Measurements from ENCODE around the gene CEP128.

CEP128 gene

DNA sequence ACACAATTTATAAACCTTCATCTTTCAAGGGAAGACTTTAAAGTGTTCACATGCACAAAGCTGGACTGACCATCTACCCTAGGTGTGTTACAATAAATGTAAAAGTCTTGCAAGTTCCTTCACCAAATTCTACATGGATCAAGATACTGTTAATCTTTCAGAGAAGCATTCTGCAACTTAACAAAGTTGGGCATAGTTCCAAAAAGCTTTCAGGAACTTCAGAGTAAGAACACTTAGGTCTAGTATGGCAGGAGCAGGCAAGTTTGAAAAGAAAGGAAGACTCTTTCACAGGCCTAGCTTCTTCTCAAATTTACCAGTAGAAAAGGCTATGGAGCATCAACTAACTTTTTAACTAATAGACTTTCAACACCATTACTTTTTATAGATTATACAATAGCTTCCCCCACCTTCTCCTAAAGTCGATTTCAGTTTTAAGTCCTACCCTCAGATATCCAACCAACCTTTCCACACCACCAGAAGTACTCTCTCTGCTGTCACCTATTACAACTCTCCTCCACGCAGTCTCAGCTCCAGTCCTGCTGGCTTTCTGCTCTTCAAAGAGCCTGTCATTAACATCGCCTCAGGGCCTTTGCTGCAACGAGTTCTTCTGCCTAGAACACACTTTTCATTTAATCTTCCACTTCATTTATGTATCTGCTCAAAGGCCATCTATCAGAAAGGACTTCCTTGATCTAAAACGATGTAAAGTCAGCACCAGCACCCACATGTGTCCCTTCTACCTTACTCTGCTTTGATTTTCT lies 333.9 kb downstream of the CEP128 start:
- DNase-seq (ENCODE audit: low read depth): no peak

GRCh38 chr14:80606347-80606772 lies 335.2 kb downstream of the CEP128 start:
- no peak for DNase-seq (ENCODE audit: low read depth)

DNA sequence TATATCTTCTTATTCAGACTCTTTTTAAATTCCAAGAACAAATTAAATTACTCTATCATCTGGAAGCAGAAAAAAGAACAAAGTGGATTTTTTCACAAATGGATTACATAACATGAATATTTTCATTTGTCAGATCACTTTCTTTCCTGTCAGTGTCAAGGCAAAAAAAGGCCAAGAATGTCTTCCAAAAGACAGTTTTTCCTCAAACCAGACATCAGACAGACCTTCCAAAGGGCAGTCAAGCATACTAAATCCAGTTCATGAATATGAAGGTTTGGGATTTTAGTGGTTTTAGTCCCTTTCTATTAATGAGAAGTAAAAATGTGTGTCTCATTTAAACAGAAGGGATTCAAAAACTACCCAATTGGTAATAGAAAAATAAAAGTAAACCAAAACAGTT lies 336.0 kb downstream of the CEP128 start:
- DNase-seq (ENCODE audit: low read depth): no peak

DNA sequence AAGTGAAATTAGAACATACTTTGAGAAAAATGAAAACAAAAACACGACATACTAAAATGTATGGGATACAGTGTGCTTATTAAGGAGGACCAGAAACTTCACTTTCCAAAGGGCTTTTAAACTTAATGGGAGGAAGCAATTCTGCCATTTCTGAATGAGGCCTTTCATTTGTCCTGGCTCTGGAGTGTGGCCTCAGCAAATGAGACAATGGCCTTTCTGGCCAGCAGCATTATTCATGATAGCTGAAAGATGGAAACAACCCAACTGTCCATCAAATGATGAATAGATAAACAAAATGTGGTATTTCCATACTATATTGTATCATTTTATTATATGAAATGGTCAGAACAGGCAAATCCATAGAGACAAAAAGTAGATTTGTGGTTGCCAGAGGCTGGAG lies 338.6 kb downstream of the CEP128 start:
- DNase-seq (ENCODE audit: low read depth): no peak

DNA sequence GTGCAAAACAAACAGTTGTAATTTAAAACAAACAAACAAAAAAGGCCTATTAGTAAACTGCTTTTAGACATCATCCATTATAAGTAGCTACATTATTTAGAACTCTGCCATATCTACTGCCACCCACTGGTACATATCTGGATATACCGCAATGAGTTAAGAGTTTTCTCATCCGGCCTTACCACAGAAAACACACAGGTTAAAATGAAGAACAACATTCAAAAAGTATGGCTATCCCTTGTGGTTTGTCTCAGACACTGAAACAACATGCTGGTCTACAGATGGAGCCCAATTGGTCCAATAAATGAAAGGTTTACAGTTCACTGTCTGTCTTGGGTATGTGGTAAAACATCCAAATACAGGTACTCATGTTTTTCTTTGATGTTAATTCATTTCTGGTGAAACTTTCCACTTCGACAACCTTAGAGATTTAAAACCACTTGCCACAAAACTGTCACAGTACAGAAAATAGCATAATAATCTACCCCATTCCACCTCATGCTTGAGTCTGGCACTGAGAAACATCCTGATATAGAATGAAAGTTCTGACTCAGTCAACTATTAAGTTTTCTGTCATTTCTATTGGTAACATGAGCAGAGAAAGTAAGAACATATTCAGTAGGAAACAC lies 354.3 kb downstream of the CEP128 start:
- no peak for DNase-seq (ENCODE audit: low read depth)

- DNase-seq (ENCODE audit: low read depth): no peak
Measured at GRCh38 chr14:80586131-80586530, 355.4 kb downstream of the CEP128 start.

DNA sequence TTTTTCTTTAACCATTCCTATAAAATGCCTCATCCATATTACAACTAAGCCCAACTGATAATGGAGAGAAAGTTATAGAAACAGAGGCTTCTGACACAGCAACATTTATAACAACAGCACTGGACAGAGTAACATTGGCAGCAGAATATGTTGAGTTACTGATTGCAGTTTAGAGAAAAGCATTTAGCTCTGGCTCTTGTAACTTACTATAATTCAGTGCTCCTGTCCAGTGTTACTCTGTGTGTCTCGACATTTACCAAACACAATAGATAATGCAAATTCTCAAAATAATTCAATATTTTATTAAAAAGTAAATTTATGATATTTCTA lies 356.1 kb downstream of the CEP128 start:
- DNase-seq (ENCODE audit: low read depth): no peak

DNA sequence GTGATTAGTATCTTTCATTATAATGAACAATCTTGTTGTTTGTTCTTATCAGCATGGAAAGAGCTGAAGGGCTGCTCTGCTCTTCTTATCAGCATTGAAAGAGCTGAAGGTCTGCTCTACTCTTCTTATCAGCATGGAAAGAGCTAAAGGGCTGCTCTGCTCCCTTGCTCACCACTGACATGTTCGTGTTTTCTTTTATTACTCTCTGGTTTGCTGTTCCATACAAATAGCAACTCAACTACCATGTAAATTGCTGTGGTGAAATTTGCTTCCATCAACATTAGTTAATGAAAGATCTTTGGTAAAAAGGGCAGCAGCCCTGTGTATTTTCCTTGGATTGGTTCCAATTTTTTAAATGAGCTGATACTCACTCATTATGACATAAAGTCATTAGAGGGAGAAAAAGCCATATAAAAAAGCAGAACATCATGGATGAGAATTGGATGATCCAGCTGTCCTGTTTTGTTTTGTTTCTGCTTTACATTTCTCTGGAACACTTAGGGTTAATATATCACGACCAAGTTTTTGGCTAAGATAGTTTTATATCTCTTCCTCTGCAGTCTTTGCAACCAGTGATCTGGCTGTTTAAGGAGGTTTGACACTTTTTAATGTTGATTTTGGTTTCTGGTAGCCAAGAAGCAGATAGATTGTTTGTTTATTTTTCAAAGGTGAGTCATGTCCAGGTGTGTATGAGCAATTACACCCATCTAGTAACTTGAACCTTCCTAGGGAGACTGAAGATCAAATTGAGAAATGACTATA lies 356.6 kb downstream of the CEP128 start:
- no peak for DNase-seq (ENCODE audit: low read depth)

GRCh38 chr14:80577599-80577998 lies 363.9 kb downstream of the CEP128 start:
- no peak for DNase-seq (ENCODE audit: low read depth)

GRCh38 chr14:80576401-80576800 lies 365.1 kb downstream of the CEP128 start:
- DNase-seq (ENCODE audit: low read depth): no peak

- no peak for DNase-seq (ENCODE audit: low read depth)
Measured at GRCh38 chr14:80575763-80576162, 365.8 kb downstream of the CEP128 start.

DNA sequence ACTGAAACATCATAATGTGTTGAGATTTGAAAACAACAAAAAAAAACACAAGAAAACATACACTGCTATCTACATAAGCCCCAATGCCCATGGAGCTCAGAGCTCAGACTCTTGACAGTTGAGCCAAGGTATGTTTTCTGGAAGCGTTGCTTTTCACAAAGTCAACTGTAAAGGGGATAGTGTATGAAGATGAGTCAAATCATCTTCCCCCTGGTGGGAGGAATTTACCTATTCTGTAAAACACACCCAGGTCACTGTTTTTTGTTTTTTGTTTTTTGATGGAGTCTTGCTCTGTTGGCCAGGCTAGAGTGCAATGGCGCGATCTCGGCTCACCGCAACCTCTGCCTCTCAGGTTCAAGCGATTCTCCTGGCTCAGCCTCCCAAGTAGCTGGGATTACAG lies 368.9 kb downstream of the CEP128 start:
- DNase-seq (ENCODE audit: low read depth): no peak

DNA sequence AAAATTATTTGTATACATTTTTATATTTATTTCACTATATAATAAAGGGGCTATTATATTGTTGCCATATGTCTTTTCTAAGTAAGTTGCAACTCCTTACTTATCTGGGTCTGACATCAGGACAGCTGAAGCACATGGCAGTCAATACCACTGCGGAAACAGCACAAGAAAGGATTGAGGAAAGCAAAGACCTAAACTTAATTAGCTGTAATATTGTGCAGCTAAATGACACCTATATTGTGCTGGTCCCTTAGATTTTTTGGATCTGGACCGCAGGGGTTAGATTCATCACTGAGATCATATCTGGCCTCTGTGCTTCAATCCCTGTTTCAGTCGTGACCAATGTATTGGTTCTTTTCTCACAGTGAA lies 370.6 kb downstream of the CEP128 start:
- no peak for DNase-seq (ENCODE audit: low read depth)

DNA sequence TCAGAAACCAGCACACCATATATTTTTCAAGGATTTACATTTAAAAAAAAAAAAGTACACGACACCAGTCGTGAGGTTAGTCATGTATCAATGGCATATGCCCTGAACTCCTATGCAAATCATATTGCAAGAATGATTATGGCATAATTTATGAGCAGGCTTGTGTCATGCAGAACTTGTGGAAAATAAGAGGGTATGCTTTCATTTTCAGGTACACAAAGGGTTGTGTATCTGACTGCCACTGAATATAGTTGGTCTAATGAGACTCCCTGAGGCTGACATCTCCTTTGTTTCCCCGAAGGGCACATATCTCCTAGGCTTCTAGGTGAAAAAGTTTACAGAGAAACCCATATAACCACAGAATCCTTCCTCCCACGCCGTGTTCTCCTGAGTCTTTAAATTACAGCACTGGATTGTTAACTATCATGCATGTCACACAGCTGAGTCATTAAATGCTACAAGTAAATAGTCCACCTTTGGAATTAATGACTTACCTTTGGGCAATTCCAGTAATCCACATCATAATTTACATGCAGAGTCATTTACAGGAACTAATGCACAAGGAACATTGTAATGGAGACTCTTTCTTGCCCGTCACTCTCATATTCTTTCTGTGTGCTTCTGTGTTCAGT lies 373.5 kb downstream of the CEP128 start:
- no peak for DNase-seq (ENCODE audit: low read depth)

- DNase-seq (ENCODE audit: low read depth): no peak
Measured at GRCh38 chr14:80565001-80565400, 376.5 kb downstream of the CEP128 start.

DNA sequence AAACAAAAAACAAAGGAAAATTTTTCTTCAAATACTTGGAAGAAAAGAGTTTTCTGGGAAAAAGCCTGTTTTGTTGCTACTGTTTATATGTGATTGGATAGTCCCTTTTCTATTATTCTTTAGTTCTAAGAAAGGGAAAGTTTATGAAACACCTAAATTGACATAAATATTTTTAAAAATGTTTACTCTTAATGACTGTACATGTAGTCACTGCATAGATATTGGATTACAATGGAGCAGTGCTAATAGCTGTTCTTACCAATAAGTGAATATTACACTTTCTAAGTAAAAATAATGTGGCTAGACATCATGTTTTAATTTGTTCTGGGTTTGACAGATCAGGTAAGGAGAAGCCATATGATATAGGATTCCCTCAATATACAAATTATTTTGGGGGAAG lies 377.5 kb downstream of the CEP128 start:
- DNase-seq (ENCODE audit: low read depth): no peak

GRCh38 chr14:80560800-80561657 lies 380.5 kb downstream of the CEP128 start:
- DNase-seq (ENCODE audit: low read depth): no peak

DNA sequence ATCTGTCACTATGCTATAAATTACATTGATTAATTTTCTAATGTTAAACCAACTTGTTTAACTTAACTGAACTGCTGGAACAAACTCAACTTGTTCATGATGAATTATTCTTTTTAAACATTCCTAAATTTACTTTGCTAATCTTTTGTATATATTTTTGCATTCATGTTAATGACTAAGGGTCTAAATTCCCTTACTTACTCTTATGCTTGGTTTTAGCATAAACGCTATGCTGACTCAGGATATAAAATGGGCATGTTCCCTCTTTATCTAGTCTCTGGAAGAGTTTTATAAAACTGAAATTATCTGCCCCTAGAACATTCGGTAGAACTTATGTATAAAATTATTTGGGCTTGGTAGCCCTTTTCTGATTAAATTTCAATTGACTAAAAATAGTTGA lies 387.4 kb downstream of the CEP128 start:
- DNase-seq (ENCODE audit: low read depth): no peak

GRCh38 chr14:80549141-80549540 lies 392.4 kb downstream of the CEP128 start:
- DNase-seq (ENCODE audit: low read depth): no peak

GRCh38 chr14:80545935-80546854 lies 395.3 kb downstream of the CEP128 start:
- DNase-seq (ENCODE audit: low read depth): no peak

GRCh38 chr14:80544366-80544765 lies 397.2 kb downstream of the CEP128 start:
- no peak for DNase-seq (ENCODE audit: low read depth)
